Measurements from ENCODE around the gene IQSEC2. TPM values are rescaled to one million over a fixed set of nuclear protein-coding genes. Genes with fewer than 3 reads are reported as not detected.
A peak's percentile ranks its signal among the peaks of the same experiment; 100 is the strongest.

The IQSEC2 gene
- total RNA-seq, 6 experiments from 2014 or later = 1.9 to 2.8 (median 2.2) TPM

- intact Hi-C loops (cut with DNase I) = no loop called here
- H3K27me3 ChIP-seq = no peaks in the 10 kb centered on the region
- ATAC-seq = no peak
- WGBS (ENCODE audit: insufficient coverage, low coverage, low lambda C conversion rate, missing lambda C conversion rate) = 80% methylated on average over 1 of the region's 1 CpG
- H3K4me1 ChIP-seq = no peaks in the 10 kb centered on the region
- no peaks in the 10 kb centered on the region for H3K9me3 ChIP-seq
- DNase-seq = no peak
- H3K36me3 ChIP-seq = no peaks in the 10 kb centered on the region
- H3K27ac ChIP-seq = no peak overlapping the region
- H3K4me3 ChIP-seq = no peak overlapping the region
- TF ChIP-seq POLR2A (IDR thresholded peaks at IDR 0.05) (no peak), CTCF (IDR thresholded peaks at IDR 0.05) (no peak)
Measured at GRCh38 chrX:53249408-53250042, 31.9 kb downstream of the IQSEC2 start.

- intact Hi-C loops (cut with DNase I) = no loop called here
- H3K27ac ChIP-seq = no peak overlapping the region
- DNase-seq (no peak), ATAC-seq (no peak)
- no peak overlapping the region for H3K4me3 ChIP-seq
- WGBS (ENCODE audit: insufficient coverage, low coverage, low lambda C conversion rate, missing lambda C conversion rate) = 85% methylated on average over 8 of the region's 10 CpGs
- no peaks in the 10 kb centered on the region for H3K9me3 ChIP-seq
- no peaks in the 10 kb centered on the region for H3K27me3 ChIP-seq
- H3K4me1 ChIP-seq = no peaks in the 10 kb centered on the region
- no peaks in the 10 kb centered on the region for H3K36me3 ChIP-seq
- TF ChIP-seq CTCF (IDR thresholded peaks at IDR 0.05) = no peak
- no peak for TF ChIP-seq POLR2A (IDR thresholded peaks at IDR 0.05)
Measured at GRCh38 chrX:53247928-53248327, 33.5 kb downstream of the IQSEC2 start.

- WGBS (ENCODE audit: insufficient coverage, low coverage, low lambda C conversion rate, missing lambda C conversion rate) = 67% methylated on average over 2 of the region's 2 CpGs
- Histone ChIP-seq H3K4me3 (no peak overlapping the region), H3K36me3 (no peaks in the 10 kb centered on the region), H3K27ac (no peak overlapping the region), H3K9me3 (no peaks in the 10 kb centered on the region), H3K4me1 (no peaks in the 10 kb centered on the region), H3K27me3 (no peaks in the 10 kb centered on the region)
- intact Hi-C loops (cut with DNase I) = no loop called here
- no peak for ATAC-seq
- no peak for TF ChIP-seq CTCF (IDR thresholded peaks at IDR 0.05)
- no peak for TF ChIP-seq POLR2A (IDR thresholded peaks at IDR 0.05)
- DNase-seq = no peak
Measured at GRCh38 chrX:53246231-53246630, 35.2 kb downstream of the IQSEC2 start.

- no peaks in the 10 kb centered on the region for H3K9me3 ChIP-seq
- no peak overlapping the region for H3K4me3 ChIP-seq
- no peaks in the 10 kb centered on the region for H3K36me3 ChIP-seq
- H3K27me3 ChIP-seq = no peaks in the 10 kb centered on the region
- DNase-seq = no peak
- intact Hi-C loops (cut with DNase I) = no loop called here
- 25% methylated on average over 1 of the region's 1 CpG for WGBS (ENCODE audit: insufficient coverage, low coverage, low lambda C conversion rate, missing lambda C conversion rate)
- no peak for ATAC-seq
- no peak for TF ChIP-seq POLR2A (IDR thresholded peaks at IDR 0.05)
- peak in 3 of 4 donors; percentile 19 to 28 (median 19) for TF ChIP-seq CTCF (IDR thresholded peaks at IDR 0.05)
- H3K27ac ChIP-seq = no peak overlapping the region
- no peaks in the 10 kb centered on the region for H3K4me1 ChIP-seq
Measured at GRCh38 chrX:53244610-53245009, 36.8 kb downstream of the IQSEC2 start.
